ENCODE measurements around the gene PON1.

PON1 gene

DNA sequence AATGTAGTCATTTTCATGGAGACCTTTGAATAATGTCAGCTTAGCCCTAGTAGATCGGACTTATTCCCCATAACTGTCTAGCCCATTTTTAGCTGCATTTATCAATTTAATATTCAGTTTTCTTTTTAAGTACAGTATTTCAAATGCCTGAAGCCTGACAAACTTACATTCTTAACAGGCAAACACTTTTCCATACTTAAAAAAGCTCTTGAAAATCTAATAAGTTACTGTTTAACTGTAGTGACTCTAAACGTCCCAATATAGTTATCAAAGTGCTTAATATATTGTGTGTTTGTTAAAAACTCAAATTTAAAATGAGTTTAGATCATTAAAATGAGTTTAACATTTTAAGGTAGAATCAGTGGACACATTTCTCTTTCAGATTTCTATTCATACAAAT is 44.9 kb downstream of the PON1 start:
- Histone ChIP-seq H3K4me2 (ENCODE audit: low read length, poor library complexity, severe bottlenecking) (no peak overlapping the region), H3K4me3 (ENCODE audit: insufficient read depth in 1 of 2, low read depth in 1 of 2, low read length in 2 of 2) (no peak overlapping the region), H3K27me3 (ENCODE audit: control insufficient read depth in 1 of 2, insufficient read depth in 1 of 2, low read length in 2 of 2) (no peaks in the 10 kb centered on the region), H3K4me1 (ENCODE audit: control insufficient read depth, insufficient read depth, low read depth, low read length) (no peaks in the 10 kb centered on the region), H3K4ac (ENCODE audit: low read depth in 1 of 2, low read length in 2 of 2) (no peak overlapping the region), H2BK120ac (ENCODE audit: low read depth, low read length) (no peak overlapping the region), H3K23ac (ENCODE audit: low read length in 2 of 2) (no peak overlapping the region), H2BK15ac (ENCODE audit: low read depth, poor library complexity, severe bottlenecking) (no peak overlapping the region), H2BK12ac (ENCODE audit: low read length in 2 of 2) (no peak overlapping the region), H2AFZ (ENCODE audit: low read depth, low read length) (no peak overlapping the region), H4K8ac (ENCODE audit: low read length) (no peak overlapping the region), H3K36me3 (ENCODE audit: control insufficient read depth in 1 of 2, insufficient read depth in 2 of 2, low read depth in 1 of 2, low read length in 2 of 2) (no peaks in the 10 kb centered on the region), H3K27ac (ENCODE audit: low read length, poor library complexity, severe bottlenecking) (no peak overlapping the region), H3K18ac (ENCODE audit: low read depth in 1 of 2, low read length in 2 of 2) (no peak overlapping the region), H3K9ac (ENCODE audit: low read length) (no peak overlapping the region), H2BK5ac (ENCODE audit: low read depth, low read length, poor library complexity, severe bottlenecking) (no peak overlapping the region), H2AK5ac (ENCODE audit: low read length, severe bottlenecking) (no peak overlapping the region), H3K79me1 (replicated peaks; ENCODE audit: low read length, poor library complexity, severe bottlenecking) (peaks cover 2% of the 10 kb centered on the region), H3K9me3 (ENCODE audit: control insufficient read depth, low read length) (no peaks in the 10 kb centered on the region), H3K14ac (ENCODE audit: low read length in 2 of 2) (no peak overlapping the region), H4K91ac (ENCODE audit: low read length) (no peak overlapping the region)
- DNase-seq = no peak
- 100% methylated on average over 1 of the region's 2 CpGs for WGBS

DNA sequence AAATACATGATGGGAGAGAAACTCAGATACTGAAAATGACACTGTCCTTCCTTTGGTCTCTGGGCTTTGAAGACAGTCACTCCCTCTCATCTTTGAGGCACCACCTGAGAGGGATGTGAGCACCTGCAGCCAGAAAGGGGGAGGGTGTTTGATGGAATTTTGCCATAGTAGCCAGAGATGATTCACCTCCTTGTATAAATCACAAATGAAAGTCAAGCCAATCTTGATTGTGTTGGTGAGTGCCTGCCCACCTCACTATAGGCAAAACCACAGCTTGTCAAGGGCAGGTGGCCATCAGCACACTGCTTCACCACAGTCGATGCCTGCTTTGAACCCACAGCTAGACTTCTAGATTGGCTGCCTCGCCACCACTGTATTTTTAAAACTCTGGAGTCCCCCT is 48.2 kb downstream of the PON1 start:
- Histone ChIP-seq H3K4ac (ENCODE audit: low read depth in 1 of 2, low read length in 2 of 2) (no peak overlapping the region), H3K18ac (ENCODE audit: low read depth in 1 of 2, low read length in 2 of 2) (no peak overlapping the region), H3K4me2 (ENCODE audit: low read length, poor library complexity, severe bottlenecking) (no peak overlapping the region), H3K27ac (ENCODE audit: low read length, poor library complexity, severe bottlenecking) (no peak overlapping the region), H3K4me3 (ENCODE audit: insufficient read depth in 1 of 2, low read depth in 1 of 2, low read length in 2 of 2) (no peak overlapping the region), H3K27me3 (ENCODE audit: control insufficient read depth in 1 of 2, insufficient read depth in 1 of 2, low read length in 2 of 2) (no peaks in the 10 kb centered on the region), H3K36me3 (ENCODE audit: control insufficient read depth in 1 of 2, insufficient read depth in 2 of 2, low read depth in 1 of 2, low read length in 2 of 2) (no peaks in the 10 kb centered on the region), H3K79me1 (replicated peaks; ENCODE audit: low read length, poor library complexity, severe bottlenecking) (no peaks in the 10 kb centered on the region), H2AK5ac (ENCODE audit: low read length, severe bottlenecking) (no peak overlapping the region), H2BK120ac (ENCODE audit: low read depth, low read length) (no peak overlapping the region), H4K91ac (ENCODE audit: low read length) (no peak overlapping the region), H4K8ac (ENCODE audit: low read length) (no peak overlapping the region), H3K4me1 (ENCODE audit: control insufficient read depth, insufficient read depth, low read depth, low read length) (no peaks in the 10 kb centered on the region), H2AFZ (ENCODE audit: low read depth, low read length) (no peak overlapping the region), H3K23ac (ENCODE audit: low read length in 2 of 2) (no peak overlapping the region), H3K14ac (ENCODE audit: low read length in 2 of 2) (no peak overlapping the region), H2BK5ac (ENCODE audit: low read depth, low read length, poor library complexity, severe bottlenecking) (no peak overlapping the region), H2BK15ac (ENCODE audit: low read depth, poor library complexity, severe bottlenecking) (no peak overlapping the region), H3K9ac (ENCODE audit: low read length) (no peak overlapping the region), H2BK12ac (ENCODE audit: low read length in 2 of 2) (no peak overlapping the region), H3K9me3 (ENCODE audit: control insufficient read depth, low read length) (no peaks in the 10 kb centered on the region)
- 89% methylated on average over 1 of the region's 2 CpGs for WGBS
- DNase-seq = no peak

DNA sequence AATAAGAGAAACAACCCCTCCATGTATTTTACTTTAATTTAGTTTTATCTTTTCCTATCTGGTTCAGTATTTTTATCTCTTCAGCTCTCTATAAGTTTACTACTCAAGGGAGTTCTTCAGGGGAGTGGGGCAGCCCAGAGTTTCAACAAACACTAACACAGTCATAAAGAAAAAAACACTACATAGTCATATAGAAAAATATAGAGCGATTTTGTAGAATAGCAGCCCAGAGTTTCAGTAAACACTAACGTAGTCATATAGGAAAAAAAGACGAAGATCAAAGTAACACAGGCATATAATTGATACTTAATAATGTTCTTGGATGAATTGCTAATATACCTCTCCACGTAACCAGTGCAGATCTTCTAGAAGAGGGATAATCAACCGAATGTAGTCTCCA is 54.7 kb downstream of the PON1 start:
- H3K4ac ChIP-seq (ENCODE audit: low read depth in 1 of 2, low read length in 2 of 2) = no peak overlapping the region
- no peak overlapping the region for H4K91ac ChIP-seq (ENCODE audit: low read length)
- no peak overlapping the region for H2AK5ac ChIP-seq (ENCODE audit: low read length, severe bottlenecking)
- H2BK12ac ChIP-seq (ENCODE audit: low read length in 2 of 2) = no peak overlapping the region
- H3K4me3 ChIP-seq (ENCODE audit: insufficient read depth in 1 of 2, low read depth in 1 of 2, low read length in 2 of 2) = no peak overlapping the region
- H4K8ac ChIP-seq (ENCODE audit: low read length) = no peak overlapping the region
- WGBS = no CpG with 5 or more reads among the region's 5 CpGs
- H2BK5ac ChIP-seq (ENCODE audit: low read depth, low read length, poor library complexity, severe bottlenecking) = no peak overlapping the region
- H3K27me3 ChIP-seq (ENCODE audit: control insufficient read depth in 1 of 2, insufficient read depth in 1 of 2, low read length in 2 of 2) = no peaks in the 10 kb centered on the region
- H3K14ac ChIP-seq (ENCODE audit: low read length in 2 of 2) = no peak overlapping the region
- H3K4me1 ChIP-seq (ENCODE audit: control insufficient read depth, insufficient read depth, low read depth, low read length) = no peaks in the 10 kb centered on the region
- H3K4me2 ChIP-seq (ENCODE audit: low read length, poor library complexity, severe bottlenecking) = no peak overlapping the region
- H3K36me3 ChIP-seq (ENCODE audit: control insufficient read depth in 1 of 2, insufficient read depth in 2 of 2, low read depth in 1 of 2, low read length in 2 of 2) = no peaks in the 10 kb centered on the region
- no peak overlapping the region for H3K9ac ChIP-seq (ENCODE audit: low read length)
- no peak overlapping the region for H3K18ac ChIP-seq (ENCODE audit: low read depth in 1 of 2, low read length in 2 of 2)
- H3K79me1 ChIP-seq (replicated peaks; ENCODE audit: low read length, poor library complexity, severe bottlenecking) = no peaks in the 10 kb centered on the region
- no peak overlapping the region for H2BK15ac ChIP-seq (ENCODE audit: low read depth, poor library complexity, severe bottlenecking)
- H2AFZ ChIP-seq (ENCODE audit: low read depth, low read length) = no peak overlapping the region
- no peaks in the 10 kb centered on the region for H3K9me3 ChIP-seq (ENCODE audit: control insufficient read depth, low read length)
- H3K27ac ChIP-seq (ENCODE audit: low read length, poor library complexity, severe bottlenecking) = no peak overlapping the region
- H2BK120ac ChIP-seq (ENCODE audit: low read depth, low read length) = no peak overlapping the region
- H3K23ac ChIP-seq (ENCODE audit: low read length in 2 of 2) = no peak overlapping the region
- DNase-seq = no peak

DNA sequence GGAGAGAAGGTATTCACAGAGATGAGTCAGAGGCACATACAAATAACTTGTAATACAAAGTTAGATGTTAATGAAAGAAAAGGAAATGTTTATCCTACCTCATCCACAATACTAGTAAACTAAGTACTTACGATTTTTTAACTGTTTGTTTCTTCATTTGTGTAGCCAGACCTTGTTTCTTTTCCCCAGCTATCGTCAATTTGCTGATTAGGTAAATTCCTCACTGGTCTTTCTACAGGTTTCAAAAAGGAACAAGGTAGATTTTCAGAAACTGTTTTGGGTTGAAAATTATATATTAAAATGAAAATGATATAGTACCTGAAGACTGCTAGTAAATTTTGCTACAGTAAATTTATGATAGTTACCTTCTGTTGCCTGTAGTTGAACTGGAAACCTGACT is 56.6 kb downstream of the PON1 start:
- H4K8ac ChIP-seq (ENCODE audit: low read length) = no peak overlapping the region
- no peak overlapping the region for H3K23ac ChIP-seq (ENCODE audit: low read length in 2 of 2)
- 80% methylated on average over 1 of the region's 2 CpGs for WGBS
- H2BK5ac ChIP-seq (ENCODE audit: low read depth, low read length, poor library complexity, severe bottlenecking) = no peak overlapping the region
- no peak overlapping the region for H3K4me2 ChIP-seq (ENCODE audit: low read length, poor library complexity, severe bottlenecking)
- no peak overlapping the region for H2BK15ac ChIP-seq (ENCODE audit: low read depth, poor library complexity, severe bottlenecking)
- H2BK12ac ChIP-seq (ENCODE audit: low read length in 2 of 2) = no peak overlapping the region
- H3K9ac ChIP-seq (ENCODE audit: low read length) = no peak overlapping the region
- no peak for DNase-seq
- H3K4ac ChIP-seq (ENCODE audit: low read depth in 1 of 2, low read length in 2 of 2) = no peak overlapping the region
- H3K9me3 ChIP-seq (ENCODE audit: control insufficient read depth, low read length) = no peaks in the 10 kb centered on the region
- H3K79me1 ChIP-seq (replicated peaks; ENCODE audit: low read length, poor library complexity, severe bottlenecking) = no peaks in the 10 kb centered on the region
- H3K36me3 ChIP-seq (ENCODE audit: control insufficient read depth in 1 of 2, insufficient read depth in 2 of 2, low read depth in 1 of 2, low read length in 2 of 2) = no peaks in the 10 kb centered on the region
- H4K91ac ChIP-seq (ENCODE audit: low read length) = no peak overlapping the region
- H2BK120ac ChIP-seq (ENCODE audit: low read depth, low read length) = no peak overlapping the region
- peaks cover 2% of the 10 kb centered on the region for H3K4me1 ChIP-seq (ENCODE audit: control insufficient read depth, insufficient read depth, low read depth, low read length)
- no peak overlapping the region for H3K27ac ChIP-seq (ENCODE audit: low read length, poor library complexity, severe bottlenecking)
- no peak overlapping the region for H3K18ac ChIP-seq (ENCODE audit: low read depth in 1 of 2, low read length in 2 of 2)
- no peak overlapping the region for H2AFZ ChIP-seq (ENCODE audit: low read depth, low read length)
- H2AK5ac ChIP-seq (ENCODE audit: low read length, severe bottlenecking) = no peak overlapping the region
- H3K14ac ChIP-seq (ENCODE audit: low read length in 2 of 2) = no peak overlapping the region
- no peak overlapping the region for H3K4me3 ChIP-seq (ENCODE audit: insufficient read depth in 1 of 2, low read depth in 1 of 2, low read length in 2 of 2)
- H3K27me3 ChIP-seq (ENCODE audit: control insufficient read depth in 1 of 2, insufficient read depth in 1 of 2, low read length in 2 of 2) = no peaks in the 10 kb centered on the region
